A673 (cell line): Measurements from ENCODE around the gene FSCN2. TPM values are rescaled to one million over a fixed set of nuclear protein-coding genes. Genes with fewer than 3 reads are reported as not detected.

Source experiments
- BruUV-seq: library from RNA; stranded (reverse); fragments of 400-500 nt; replicated peaks from 2 replicates; lab custom pipeline; 2021; lab: Mats Ljungman, UMichigan
- CTCF ChIA-PET: fragments of 300-600 bp; sonication (Branson Sonifier 250); formaldehyde crosslinking; loops from one replicate; lab custom pipeline; 2022; ENCODE audit warnings: antibody characterized with exemption; lab: Charles Lee
- POLR2A ChIA-PET: fragments of 300-600 bp; sonication (Branson Sonifier 250); formaldehyde crosslinking; loops from one replicate; lab custom pipeline; 2022; ENCODE audit warnings: antibody characterized with exemption; ENCODE audit not compliant: low non-redundant PET; lab: Charles Lee
- DNase-seq: peaks from one replicate; pipeline ENCODE4 v3.0.0-alpha.2; 2015; ENCODE audit warnings: low spot score
- H3K27ac ChIP-seq: fragments of 200-600 bp; sonication (generic); 2 replicates; pipeline ENCODE4 v1.5.1; 2016; ENCODE audit warnings: mixed run types, low read depth, mild to moderate bottlenecking, mixed read lengths, antibody characterized with exemption, low read length; ENCODE audit not compliant: poor library complexity, severe bottlenecking
- H3K27me3 ChIP-seq: fragments of 200-600 bp; sonication (generic); replicated peaks from 2 replicates; pipeline ENCODE4 v1.6.1; 2017; ENCODE audit warnings: mixed run types, low read depth, mild to moderate bottlenecking, mixed read lengths, antibody characterized with exemption, low read length; ENCODE audit not compliant: insufficient read depth, poor library complexity
- H3K36me3 ChIP-seq: fragments of 200-600 bp; sonication (generic); 2 replicates; pipeline ENCODE4 v1.6.1; 2016; ENCODE audit warnings: mixed run types, mild to moderate bottlenecking, mixed read lengths, antibody characterized with exemption, low read length; ENCODE audit not compliant: insufficient read depth, poor library complexity, severe bottlenecking
- H3K4me1 ChIP-seq: fragments of 200-600 bp; sonication (generic); 2 replicates; pipeline ENCODE4 v1.6.1; 2017; ENCODE audit warnings: mixed run types, mild to moderate bottlenecking, mixed read lengths, antibody characterized with exemption, low read length; ENCODE audit not compliant: insufficient read depth, poor library complexity, severe bottlenecking
- H3K4me3 ChIP-seq: fragments of 200-600 bp; sonication (generic); 2 replicates; pipeline ENCODE4 v1.5.1; 2016; ENCODE audit warnings: low read depth, mixed run types, mild to moderate bottlenecking, mixed read lengths, low read length; ENCODE audit not compliant: poor library complexity, severe bottlenecking
- H3K9me3 ChIP-seq: fragments of 200-600 bp; sonication (generic); 2 replicates; pipeline ENCODE4 v1.6.1; 2016; ENCODE audit warnings: mixed run types, low read depth, mild to moderate bottlenecking, mixed read lengths, antibody characterized with exemption, low read length; ENCODE audit not compliant: poor library complexity, severe bottlenecking
- EZH2 ChIP-seq: fragments of 200-600 bp; sonication (generic); IDR thresholded peaks from 2 replicates; pipeline ENCODE4 v1.6.1; 2017; ENCODE audit warnings: borderline replicate concordance, low read depth, mild to moderate bottlenecking, mixed read lengths, antibody characterized with exemption, low read length; ENCODE audit not compliant: poor library complexity, severe bottlenecking
- intact Hi-C: fragments of 100-400 bp; cut with micrococcal nuclease; formaldehyde crosslinking; loops from one replicate; pipeline ENCODE4 v1.10.0; 2022; ENCODE audit not compliant: unreplicated experiment
- total RNA-seq: library from RNA; stranded (reverse); gene quantifications from 2 replicates; pipeline ENCODE4 v1.2.3, GENCODE V29; 2021
- TF ChIP-seq, protein P1 (sequence below): fragments of 300-800, 200-600 bp; sonication (generic); conservative IDR thresholded peaks from 2 replicates; pipeline ENCODE4 v1.5.1; 2017; ENCODE audit warnings: low read depth, mild to moderate bottlenecking, antibody characterized with exemption, low read length, moderate library complexity, mixed read lengths

Gene FSCN2
- total RNA-seq, 1 experiment from 2014 or later, result 0.26 TPM

GRCh38 chr17:81542431-81543338, 14.5 kb downstream of the FSCN2 start:
- Histone ChIP-seq H3K27ac (no peak overlapping the region), H3K27me3 (no peaks in the 10 kb centered on the region), H3K9me3 (no peaks in the 10 kb centered on the region), H3K4me3 (no peak overlapping the region), H3K4me1 (no peaks in the 10 kb centered on the region), H3K36me3 (peaks cover 29% of the 10 kb centered on the region)
- DNase-seq, result no peak
- TF ChIP-seq, protein P1, sequence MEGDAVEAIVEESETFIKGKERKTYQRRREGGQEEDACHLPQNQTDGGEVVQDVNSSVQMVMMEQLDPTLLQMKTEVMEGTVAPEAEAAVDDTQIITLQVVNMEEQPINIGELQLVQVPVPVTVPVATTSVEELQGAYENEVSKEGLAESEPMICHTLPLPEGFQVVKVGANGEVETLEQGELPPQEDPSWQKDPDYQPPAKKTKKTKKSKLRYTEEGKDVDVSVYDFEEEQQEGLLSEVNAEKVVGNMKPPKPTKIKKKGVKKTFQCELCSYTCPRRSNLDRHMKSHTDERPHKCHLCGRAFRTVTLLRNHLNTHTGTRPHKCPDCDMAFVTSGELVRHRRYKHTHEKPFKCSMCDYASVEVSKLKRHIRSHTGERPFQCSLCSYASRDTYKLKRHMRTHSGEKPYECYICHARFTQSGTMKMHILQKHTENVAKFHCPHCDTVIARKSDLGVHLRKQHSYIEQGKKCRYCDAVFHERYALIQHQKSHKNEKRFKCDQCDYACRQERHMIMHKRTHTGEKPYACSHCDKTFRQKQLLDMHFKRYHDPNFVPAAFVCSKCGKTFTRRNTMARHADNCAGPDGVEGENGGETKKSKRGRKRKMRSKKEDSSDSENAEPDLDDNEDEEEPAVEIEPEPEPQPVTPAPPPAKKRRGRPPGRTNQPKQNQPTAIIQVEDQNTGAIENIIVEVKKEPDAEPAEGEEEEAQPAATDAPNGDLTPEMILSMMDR, result no peak
- TF ChIP-seq EZH2, result no peak
- ChIA-PET POLR2A (no interaction called here), CTCF (no interaction called here)
- intact Hi-C loops, result no loop called here
- no TSS peak for BruUV-seq

GRCh38 chr17:81543339-81543675, 15.1 kb downstream of the FSCN2 start:
- H3K4me3 ChIP-seq, result no peak overlapping the region
- no peak overlapping the region for H3K27ac ChIP-seq
- no peaks in the 10 kb centered on the region for H3K27me3 ChIP-seq
- intact Hi-C loops, result no loop called here
- no peaks in the 10 kb centered on the region for H3K4me1 ChIP-seq
- no peaks in the 10 kb centered on the region for H3K9me3 ChIP-seq
- no peak for DNase-seq
- ChIA-PET POLR2A (no interaction called here), CTCF (no interaction called here)
- BruUV-seq, result no TSS peak
- H3K36me3 ChIP-seq, result peaks cover 36% of the 10 kb centered on the region
- TF ChIP-seq, protein P1, result no peak
- TF ChIP-seq EZH2, result no peak

GRCh38 chr17:81543756-81544155, 15.6 kb downstream of the FSCN2 start:
- H3K9me3 ChIP-seq, result no peaks in the 10 kb centered on the region
- TF ChIP-seq, protein P1, result no peak
- no peak for TF ChIP-seq EZH2
- H3K36me3 ChIP-seq, result peaks cover 37% of the 10 kb centered on the region
- intact Hi-C loops, result no loop called here
- ChIA-PET CTCF (no interaction called here), POLR2A (interaction anchor here (0.6 kb wide), 1 partner anchor 127 kb away, joined by 3 read pairs; no protein-coding TSS in a partner anchor)
- no peak overlapping the region for H3K27ac ChIP-seq
- H3K4me3 ChIP-seq, result no peak overlapping the region
- DNase-seq, result no peak
- no TSS peak for BruUV-seq
- H3K4me1 ChIP-seq, result no peaks in the 10 kb centered on the region
- no peaks in the 10 kb centered on the region for H3K27me3 ChIP-seq
